HK-2 (cell line): ENCODE results near the gene UNC5B.
"Not testable (repeated sequence)": the region's sequence is repeated elsewhere in the genome, so short reads cannot be mapped to it uniquely, and the experiment has no call there.

Experiments
- DNase-seq: peaks from one replicate; pipeline ENCODE4 v3.0.0-alpha.2; 2018; ENCODE audit not compliant: unreplicated experiment

UNC5B gene

GRCh38 chr10:71267508-71268240 is 55.3 kb downstream of the UNC5B start:
- no peak for DNase-seq

- DNase-seq: no peak
Observed at GRCh38 chr10:71268247-71268691, 55.9 kb downstream of the UNC5B start.

- DNase-seq: no peak
Observed at GRCh38 chr10:71268758-71269157, 56.4 kb downstream of the UNC5B start.

- DNase-seq: no peak
Observed at GRCh38 chr10:71269301-71270288, 57.2 kb downstream of the UNC5B start.

- DNase-seq: peak; percentile 49
Observed at GRCh38 chr10:71270301-71271220, 58.2 kb downstream of the UNC5B start.

- no peak for DNase-seq
Observed at GRCh38 chr10:71271662-71272055, 59.3 kb downstream of the UNC5B start.

GRCh38 chr10:71272056-71272771 is 59.8 kb downstream of the UNC5B start:
- DNase-seq: peak; percentile 23

GRCh38 chr10:71272974-71273373 is 60.6 kb downstream of the UNC5B start:
- not testable (repeated sequence) for DNase-seq

- DNase-seq: no peak
Observed at GRCh38 chr10:71273506-71273905, 61.1 kb downstream of the UNC5B start.

GRCh38 chr10:71274901-71275796 is 62.8 kb downstream of the UNC5B start:
- DNase-seq: no peak

GRCh38 chr10:71276873-71277272 is 64.5 kb downstream of the UNC5B start:
- no peak for DNase-seq

GRCh38 chr10:71277914-71278665 is 65.7 kb downstream of the UNC5B start:
- DNase-seq: no peak

GRCh38 chr10:71278691-71279588 is 66.6 kb downstream of the UNC5B start:
- no peak for DNase-seq

- DNase-seq: no peak
Observed at GRCh38 chr10:71279590-71280170, 67.3 kb downstream of the UNC5B start.

GRCh38 chr10:71280216-71280615 is 67.8 kb downstream of the UNC5B start:
- DNase-seq: no peak

GRCh38 chr10:71280825-71281224 is 68.5 kb downstream of the UNC5B start:
- DNase-seq: no peak

GRCh38 chr10:71281646-71282322 is 69.4 kb downstream of the UNC5B start:
- no peak for DNase-seq
